DND-41 (cell line): Measurements from ENCODE around the gene GRIN1.

Experiments
- ATAC-seq: fragments of 200-7000 bp; cut with Tn5 transposase; 3 replicates; pipeline ENCODE4 v1.9.1; 2021; ENCODE audit warnings: low read depth; ENCODE audit not compliant: insufficient read depth
- DNase-seq: peaks from one replicate; pipeline ENCODE4 v3.0.0-alpha.2; 2020
- H2AFZ ChIP-seq: 2 replicates; pipeline ENCODE4 v1.6.0; 2012; ENCODE audit warnings: low read depth, low read length
- H3K27ac ChIP-seq: 2 replicates; pipeline ENCODE4 v1.5.1; 2012; ENCODE audit warnings: low read length, inconsistent platforms
- H3K27me3 ChIP-seq: fragments of 200-600 bp; sonication (generic); 2 replicates; pipeline ENCODE4 v1.6.0; 2012; ENCODE audit warnings: low read length, mild to moderate bottlenecking, inconsistent platforms; ENCODE audit not compliant: insufficient read depth, poor library complexity
- H3K36me3 ChIP-seq: 2 replicates; pipeline ENCODE4 v1.5.1; 2012; ENCODE audit warnings: low read length, inconsistent platforms; ENCODE audit not compliant: insufficient read depth
- H3K4me1 ChIP-seq: 2 replicates; pipeline ENCODE4 v1.5.1; 2012; ENCODE audit warnings: mild to moderate bottlenecking, low read length; ENCODE audit not compliant: insufficient read depth
- H3K4me2 ChIP-seq: 2 replicates; pipeline ENCODE4 v1.6.0; 2012; ENCODE audit warnings: mild to moderate bottlenecking, moderate library complexity, low read length, inconsistent platforms; ENCODE audit not compliant: insufficient read depth
- H3K4me3 ChIP-seq, 2 experiments: fragments of 200-600 bp in 1 of 2; shearing (Covaris generic) in 1 of 2; 2 replicates each; pipeline ENCODE4 v1.5.1; 2012 to 2016; ENCODE audit warnings: inconsistent platforms in 2 of 2, low read length in 2 of 2, mild to moderate bottlenecking in 2 of 2, low read depth in 1 of 2, moderate library complexity in 1 of 2
- H3K79me2 ChIP-seq: 2 replicates; pipeline ENCODE4 v1.6.0; 2012; ENCODE audit warnings: low read length, inconsistent platforms; ENCODE audit not compliant: insufficient read depth
- H3K9ac ChIP-seq: 2 replicates; pipeline ENCODE4 v1.6.0; 2012; ENCODE audit warnings: low read depth, mild to moderate bottlenecking, inconsistent platforms, low read length, moderate library complexity
- H3K9me3 ChIP-seq: 2 replicates; pipeline ENCODE4 v1.5.1; 2012; ENCODE audit warnings: low read length, moderate library complexity, mild to moderate bottlenecking, inconsistent platforms; ENCODE audit not compliant: insufficient read depth, severe bottlenecking
- H4K20me1 ChIP-seq: 2 replicates; pipeline ENCODE4 v1.6.0; 2012; ENCODE audit warnings: low read length; ENCODE audit not compliant: insufficient read depth
- EZH2 ChIP-seq: IDR thresholded peaks from 3 replicates; pipeline ENCODE4 v1.6.1; 2012; ENCODE audit warnings: borderline replicate concordance, low read depth, mild to moderate bottlenecking, moderate library complexity, low read length, inconsistent platforms; ENCODE audit not compliant: severe bottlenecking
- TF ChIP-seq, protein P1 (sequence below): IDR thresholded peaks from 2 replicates; pipeline ENCODE4 v1.5.1; 2012; ENCODE audit warnings: borderline replicate concordance, low read length, moderate library complexity, mild to moderate bottlenecking; ENCODE audit not compliant: poor library complexity, severe bottlenecking; ENCODE audit errors: extremely low read depth

GRIN1 gene

DNA sequence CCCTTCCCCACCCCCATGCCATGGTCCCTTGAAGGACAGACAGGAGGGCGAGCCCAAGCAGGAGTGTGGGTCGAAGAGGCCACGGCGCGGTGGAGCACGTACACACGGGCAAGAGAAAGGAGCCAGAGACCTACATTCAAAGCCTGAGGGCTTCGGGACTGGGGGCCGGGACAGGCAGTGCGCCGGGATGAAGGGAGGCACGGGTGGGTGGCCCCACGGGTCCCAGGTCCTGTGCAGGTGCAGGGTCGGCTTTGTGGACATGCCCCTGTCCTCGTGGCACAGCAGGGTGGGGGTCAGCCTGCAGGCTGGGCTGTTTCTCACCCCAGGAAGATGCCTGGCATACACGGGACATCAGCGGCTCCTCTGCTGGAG lies 21.1 kb downstream of the GRIN1 start:
- no peak overlapping the region for H3K4me2 ChIP-seq
- no peak overlapping the region for H2AFZ ChIP-seq
- no peak overlapping the region for H3K9ac ChIP-seq
- H3K27me3 ChIP-seq = no peaks in the 10 kb centered on the region
- H3K4me3 ChIP-seq = no peak overlapping the region
- H4K20me1 ChIP-seq = peaks cover 9% of the 10 kb centered on the region; the same call in 1 of the 2 replicates
- TF ChIP-seq, protein P1, sequence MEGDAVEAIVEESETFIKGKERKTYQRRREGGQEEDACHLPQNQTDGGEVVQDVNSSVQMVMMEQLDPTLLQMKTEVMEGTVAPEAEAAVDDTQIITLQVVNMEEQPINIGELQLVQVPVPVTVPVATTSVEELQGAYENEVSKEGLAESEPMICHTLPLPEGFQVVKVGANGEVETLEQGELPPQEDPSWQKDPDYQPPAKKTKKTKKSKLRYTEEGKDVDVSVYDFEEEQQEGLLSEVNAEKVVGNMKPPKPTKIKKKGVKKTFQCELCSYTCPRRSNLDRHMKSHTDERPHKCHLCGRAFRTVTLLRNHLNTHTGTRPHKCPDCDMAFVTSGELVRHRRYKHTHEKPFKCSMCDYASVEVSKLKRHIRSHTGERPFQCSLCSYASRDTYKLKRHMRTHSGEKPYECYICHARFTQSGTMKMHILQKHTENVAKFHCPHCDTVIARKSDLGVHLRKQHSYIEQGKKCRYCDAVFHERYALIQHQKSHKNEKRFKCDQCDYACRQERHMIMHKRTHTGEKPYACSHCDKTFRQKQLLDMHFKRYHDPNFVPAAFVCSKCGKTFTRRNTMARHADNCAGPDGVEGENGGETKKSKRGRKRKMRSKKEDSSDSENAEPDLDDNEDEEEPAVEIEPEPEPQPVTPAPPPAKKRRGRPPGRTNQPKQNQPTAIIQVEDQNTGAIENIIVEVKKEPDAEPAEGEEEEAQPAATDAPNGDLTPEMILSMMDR = no peak
- TF ChIP-seq EZH2 = no peak
- no peaks in the 10 kb centered on the region for H3K36me3 ChIP-seq
- no peak overlapping the region for H3K27ac ChIP-seq
- H3K9me3 ChIP-seq = no peaks in the 10 kb centered on the region
- no peaks in the 10 kb centered on the region for H3K79me2 ChIP-seq
- DNase-seq = no peak
- no peaks in the 10 kb centered on the region for H3K4me1 ChIP-seq
- no peak for ATAC-seq

GRCh38 chr9:137160716-137161557 lies 22.0 kb downstream of the GRIN1 start:
- Histone ChIP-seq H3K4me3 (no peak overlapping the region), H2AFZ (no peak overlapping the region), H3K79me2 (no peaks in the 10 kb centered on the region), H3K27me3 (no peaks in the 10 kb centered on the region), H3K9me3 (no peaks in the 10 kb centered on the region), H3K4me1 (no peaks in the 10 kb centered on the region), H4K20me1 (peaks cover 9% of the 10 kb centered on the region; the same call in 1 of the 2 replicates), H3K36me3 (no peaks in the 10 kb centered on the region), H3K9ac (no peak overlapping the region), H3K27ac (no peak overlapping the region), H3K4me2 (no peak overlapping the region)
- ATAC-seq = no peak
- TF ChIP-seq, protein P1 = no peak
- no peak for DNase-seq

- H2AFZ ChIP-seq = no peak overlapping the region
- no peak overlapping the region for H3K4me2 ChIP-seq
- ATAC-seq = no peak
- H3K27ac ChIP-seq = no peak overlapping the region
- TF ChIP-seq EZH2 = no peak
- TF ChIP-seq, protein P1 = no peak
- H3K4me1 ChIP-seq = no peaks in the 10 kb centered on the region
- no peaks in the 10 kb centered on the region for H3K36me3 ChIP-seq
- no peaks in the 10 kb centered on the region for H3K79me2 ChIP-seq
- DNase-seq = no peak
- peaks cover 9% of the 10 kb centered on the region; the same call in 1 of the 2 replicates for H4K20me1 ChIP-seq
- no peaks in the 10 kb centered on the region for H3K9me3 ChIP-seq
- H3K27me3 ChIP-seq = peaks cover 3% of the 10 kb centered on the region
- no peak overlapping the region for H3K4me3 ChIP-seq
- H3K9ac ChIP-seq = no peak overlapping the region
Observed at GRCh38 chr9:137161558-137162486, 22.9 kb downstream of the GRIN1 start.
